GM15510 (cell line): ENCODE data around the gene OR5K1.

Source experiments
- POLR2A ChIP-seq: IDR thresholded peaks from 3 replicates; pipeline ENCODE4 v1.6.1; 2011; ENCODE audit warnings: borderline replicate concordance; ENCODE audit not compliant: insufficient read length; ENCODE audit errors: extremely low read depth

OR5K1 gene

GRCh38 chr3:98462901-98463300, at the start of gene OR5K1:
OR5K1 (plus strand) TSS chr3:98463201; CDS start chr3:98469577, 6,376 bp downstream.
- TF ChIP-seq POLR2A: no peak

- TF ChIP-seq POLR2A: no peak
Measured at GRCh38 chr3:98432575-98432974, 30.4 kb upstream of the OR5K1 start.

DNA sequence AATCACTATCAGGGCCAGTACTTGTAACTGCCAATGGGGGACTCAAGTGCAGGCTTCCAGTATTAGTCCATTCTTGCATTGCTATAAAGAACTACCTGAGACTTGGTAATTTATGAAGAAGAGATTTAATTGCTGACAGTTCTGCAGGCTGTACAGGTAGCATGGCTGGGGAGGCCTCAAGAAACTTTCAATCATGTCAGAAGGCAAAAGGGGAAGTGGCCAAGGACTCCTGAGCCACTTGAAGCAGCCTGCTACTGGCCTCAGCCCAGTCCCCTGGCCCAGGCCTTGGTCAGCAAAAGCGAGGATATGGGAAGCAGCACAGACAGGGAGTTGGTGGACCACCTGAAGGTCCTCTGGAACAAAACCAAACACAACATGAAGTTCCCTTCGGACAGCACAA, 29.2 kb upstream of the OR5K1 start:
- TF ChIP-seq POLR2A: no peak

GRCh38 chr3:98434412-98434811, 28.6 kb upstream of the OR5K1 start:
- no peak for TF ChIP-seq POLR2A

- TF ChIP-seq POLR2A: no peak
Measured at GRCh38 chr3:98440283-98440682, 22.7 kb upstream of the OR5K1 start.

GRCh38 chr3:98445949-98446406, 17.0 kb upstream of the OR5K1 start:
- no peak for TF ChIP-seq POLR2A

- TF ChIP-seq POLR2A: no peak
Measured at GRCh38 chr3:98449606-98450193, 13.3 kb upstream of the OR5K1 start.

DNA sequence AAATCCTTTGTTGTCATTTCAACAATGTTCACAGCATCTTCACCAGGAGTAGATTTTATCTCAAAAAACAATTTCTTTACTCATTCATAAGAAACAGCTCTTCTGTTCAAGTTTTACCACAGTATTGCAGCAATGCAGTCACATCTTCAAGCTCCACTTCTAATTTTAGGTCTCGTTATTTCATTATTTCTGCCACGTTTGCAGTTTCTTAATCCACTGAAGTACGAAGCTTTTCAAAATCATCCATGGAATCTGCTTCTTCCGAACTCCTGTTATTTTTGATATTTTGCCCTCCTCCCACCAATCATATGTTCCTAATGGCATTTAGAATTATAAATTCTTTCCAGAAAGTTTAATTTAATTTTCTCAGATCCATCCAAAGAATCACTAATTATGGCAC, 12.6 kb upstream of the OR5K1 start:
- no peak for TF ChIP-seq POLR2A

- TF ChIP-seq POLR2A: no peak
Measured at GRCh38 chr3:98453827-98454226, 9.2 kb upstream of the OR5K1 start.

DNA sequence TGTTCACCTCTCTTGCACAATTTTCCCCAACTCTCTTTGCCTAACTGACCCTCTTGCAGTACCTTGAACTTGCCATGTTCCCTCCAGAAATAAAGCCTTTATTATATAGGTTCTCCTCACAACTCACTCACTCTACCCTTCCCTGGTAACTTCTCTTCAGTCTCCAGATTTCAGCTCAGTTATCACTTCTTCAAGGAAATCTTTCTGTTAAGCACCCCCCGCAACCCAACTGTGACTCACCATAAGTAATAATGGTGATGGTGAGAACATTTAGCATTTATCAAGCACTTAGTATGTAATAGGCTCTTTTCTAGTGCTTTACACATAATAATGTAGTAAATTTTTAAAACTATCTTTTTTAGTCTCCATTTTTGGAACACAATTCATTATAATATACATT, 8.1 kb upstream of the OR5K1 start:
- TF ChIP-seq POLR2A: no peak

- no peak for TF ChIP-seq POLR2A
Measured at GRCh38 chr3:98457543-98457942, 5.5 kb upstream of the OR5K1 start.

- TF ChIP-seq POLR2A: no peak
Measured at GRCh38 chr3:98460220-98460619, 2.8 kb upstream of the OR5K1 start.

- TF ChIP-seq POLR2A: no peak
Measured at GRCh38 chr3:98482717-98483482, 19.9 kb downstream of the OR5K1 start.

DNA sequence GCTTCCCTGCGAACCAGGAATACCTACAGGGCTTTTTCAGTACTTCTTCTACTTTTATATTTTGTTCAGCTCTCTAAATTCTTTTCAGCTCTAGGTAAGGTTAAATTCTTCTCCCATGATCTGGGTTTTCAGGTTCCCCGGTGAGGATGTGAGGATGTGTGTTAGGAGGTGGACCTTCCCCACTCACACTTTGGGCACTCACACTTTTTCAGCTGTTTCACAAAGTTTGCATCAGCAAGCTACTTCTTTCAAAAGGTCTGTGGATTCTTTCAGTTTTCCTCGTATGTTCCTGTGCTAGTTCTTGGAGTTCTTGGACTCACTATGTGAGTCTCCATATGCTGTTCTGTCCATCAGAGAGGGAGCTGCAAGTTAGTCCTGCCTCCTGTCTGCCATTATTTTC, 20.6 kb downstream of the OR5K1 start:
- no peak for TF ChIP-seq POLR2A

GRCh38 chr3:98497381-98497780, 34.4 kb downstream of the OR5K1 start, which contains the start of gene OR5K2:
OR5K2 (plus strand) TSS chr3:98497681; CDS start chr3:98497681, 0 bp downstream.
- TF ChIP-seq POLR2A: no peak

DNA sequence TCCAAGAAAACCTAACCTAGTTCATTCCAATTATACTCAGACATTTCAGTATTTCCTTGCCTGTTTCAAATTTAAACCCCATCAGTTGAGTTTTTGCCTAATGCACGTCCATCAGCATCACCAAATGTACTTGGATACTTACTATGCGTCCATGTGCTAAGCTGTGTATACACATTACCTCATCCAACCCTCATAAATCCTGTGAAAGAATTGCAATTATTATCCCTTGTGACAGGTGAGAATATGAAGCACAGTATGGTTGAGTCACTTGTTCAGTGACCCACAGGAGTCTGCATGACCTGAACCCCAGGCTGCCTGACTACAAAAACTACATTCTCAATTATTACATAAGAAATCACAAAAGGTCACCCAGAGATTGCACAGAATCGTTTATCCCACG, 37.0 kb downstream of the OR5K1 start:
- no peak for TF ChIP-seq POLR2A
